Adipocyte (in vitro differentiated cells): ENCODE data around the gene MTFP1.
A peak's percentile ranks its signal among the peaks of the same experiment; 100 is the strongest.

ENCODE experiments used
- DNase-seq: peaks from one replicate; pipeline ENCODE4 v3.0.0-alpha.2; 2015; ENCODE audit warnings: low read depth
- H3K27me3 ChIP-seq: replicated peaks from 2 replicates; pipeline ENCODE4 v1.7.0; 2013; ENCODE audit warnings: mild to moderate bottlenecking, low read length, moderate library complexity; ENCODE audit not compliant: control insufficient read depth, insufficient read depth
- H3K36me3 ChIP-seq: 2 replicates; pipeline ENCODE4 v1.7.0; 2013; ENCODE audit warnings: low read length, mild to moderate bottlenecking, moderate library complexity; ENCODE audit not compliant: control insufficient read depth, insufficient read depth, severe bottlenecking
- H3K4me1 ChIP-seq: 2 replicates; pipeline ENCODE4 v1.7.0; 2013; ENCODE audit warnings: mild to moderate bottlenecking, low read length, moderate library complexity; ENCODE audit not compliant: control insufficient read depth, insufficient read depth
- H3K4me3 ChIP-seq: 2 replicates; pipeline ENCODE4 v1.7.0; 2013; ENCODE audit warnings: mild to moderate bottlenecking, low read length, moderate library complexity
- H3K9ac ChIP-seq: 2 replicates; pipeline ENCODE4 v1.7.0; 2013; ENCODE audit warnings: mild to moderate bottlenecking, low read length, moderate library complexity
- H3K9me3 ChIP-seq: 2 replicates; pipeline ENCODE4 v1.7.0; 2013; ENCODE audit warnings: mild to moderate bottlenecking, low read length, moderate library complexity; ENCODE audit not compliant: control insufficient read depth

MTFP1 gene

GRCh38 chr22:30404307-30404706 lies 21.3 kb upstream of the MTFP1 start:
- Histone ChIP-seq H3K9me3 (no peaks in the 10 kb centered on the region), H3K4me1 (peaks cover 27% of the 10 kb centered on the region), H3K9ac (no peak overlapping the region), H3K27me3 (no peaks in the 10 kb centered on the region), H3K36me3 (peaks cover 21% of the 10 kb centered on the region), H3K4me3 (no peak overlapping the region)
- no peak for DNase-seq

GRCh38 chr22:30405731-30406130 lies 19.8 kb upstream of the MTFP1 start:
- no peak for DNase-seq
- H3K4me1 ChIP-seq = peaks cover 16% of the 10 kb centered on the region
- H3K9me3 ChIP-seq = no peaks in the 10 kb centered on the region
- no peak overlapping the region for H3K4me3 ChIP-seq
- H3K36me3 ChIP-seq = peaks cover 27% of the 10 kb centered on the region
- no peak overlapping the region for H3K9ac ChIP-seq
- H3K27me3 ChIP-seq = no peaks in the 10 kb centered on the region

- DNase-seq = no peak
- Histone ChIP-seq H3K4me1 (peaks cover 16% of the 10 kb centered on the region), H3K27me3 (no peaks in the 10 kb centered on the region), H3K9me3 (no peaks in the 10 kb centered on the region), H3K9ac (no peak overlapping the region), H3K4me3 (no peak overlapping the region), H3K36me3 (peaks cover 32% of the 10 kb centered on the region)
These were observed 19.2 kb upstream of the MTFP1 start for GRCh38 chr22:30406400-30406799.

- Histone ChIP-seq H3K9ac (no peak overlapping the region), H3K4me1 (peaks cover 7% of the 10 kb centered on the region), H3K36me3 (peaks cover 46% of the 10 kb centered on the region), H3K4me3 (no peak overlapping the region), H3K27me3 (no peaks in the 10 kb centered on the region), H3K9me3 (no peaks in the 10 kb centered on the region)
- peak; percentile 65 for DNase-seq
These were observed 17.0 kb upstream of the MTFP1 start for GRCh38 chr22:30408388-30409102.

GRCh38 chr22:30411780-30412179 lies 13.8 kb upstream of the MTFP1 start:
- DNase-seq = no peak
- Histone ChIP-seq H3K9ac (no peak overlapping the region), H3K9me3 (no peaks in the 10 kb centered on the region), H3K27me3 (no peaks in the 10 kb centered on the region), H3K4me1 (peaks cover 2% of the 10 kb centered on the region), H3K4me3 (no peak overlapping the region), H3K36me3 (peaks cover 68% of the 10 kb centered on the region)

- Histone ChIP-seq H3K27me3 (no peaks in the 10 kb centered on the region), H3K4me3 (no peak overlapping the region), H3K36me3 (peaks cover 67% of the 10 kb centered on the region), H3K4me1 (peaks cover 2% of the 10 kb centered on the region), H3K9ac (no peak overlapping the region), H3K9me3 (no peaks in the 10 kb centered on the region)
- no peak for DNase-seq
These were observed 12.6 kb upstream of the MTFP1 start for GRCh38 chr22:30413001-30413400.

GRCh38 chr22:30413745-30414524 lies 11.6 kb upstream of the MTFP1 start:
- H3K9ac ChIP-seq = peak overlapping the region; percentile 2
- H3K4me1 ChIP-seq = peaks cover 2% of the 10 kb centered on the region
- no peaks in the 10 kb centered on the region for H3K9me3 ChIP-seq
- no peak for DNase-seq
- H3K4me3 ChIP-seq = no peak overlapping the region
- no peaks in the 10 kb centered on the region for H3K27me3 ChIP-seq
- H3K36me3 ChIP-seq = peaks cover 70% of the 10 kb centered on the region

- Histone ChIP-seq H3K27me3 (no peaks in the 10 kb centered on the region), H3K4me1 (peaks cover 5% of the 10 kb centered on the region), H3K36me3 (peaks cover 75% of the 10 kb centered on the region), H3K9me3 (no peaks in the 10 kb centered on the region), H3K9ac (peak overlapping the region; percentile 2), H3K4me3 (no peak overlapping the region)
- no peak for DNase-seq
These were observed 11.0 kb upstream of the MTFP1 start for GRCh38 chr22:30414525-30415047.

- H3K9me3 ChIP-seq = no peaks in the 10 kb centered on the region
- peaks cover 19% of the 10 kb centered on the region for H3K4me1 ChIP-seq
- peaks cover 64% of the 10 kb centered on the region for H3K36me3 ChIP-seq
- no peak for DNase-seq
- H3K27me3 ChIP-seq = no peaks in the 10 kb centered on the region
- no peak overlapping the region for H3K4me3 ChIP-seq
- H3K9ac ChIP-seq = no peak overlapping the region
These were observed 9.2 kb upstream of the MTFP1 start for GRCh38 chr22:30416403-30416802.

GRCh38 chr22:30416837-30417236 lies 8.7 kb upstream of the MTFP1 start:
- Histone ChIP-seq H3K9ac (no peak overlapping the region), H3K9me3 (no peaks in the 10 kb centered on the region), H3K27me3 (no peaks in the 10 kb centered on the region), H3K4me3 (no peak overlapping the region), H3K4me1 (peaks cover 24% of the 10 kb centered on the region), H3K36me3 (peaks cover 61% of the 10 kb centered on the region)
- DNase-seq = no peak

GRCh38 chr22:30420347-30421125 lies 5.0 kb upstream of the MTFP1 start:
- no peaks in the 10 kb centered on the region for H3K27me3 ChIP-seq
- peaks cover 36% of the 10 kb centered on the region for H3K36me3 ChIP-seq
- DNase-seq = peak; percentile 86
- H3K4me3 ChIP-seq = peak overlapping the region; percentile 15
- H3K9me3 ChIP-seq = no peaks in the 10 kb centered on the region
- H3K9ac ChIP-seq = peak overlapping the region; percentile 93
- peaks cover 47% of the 10 kb centered on the region for H3K4me1 ChIP-seq
